Renal cortex interstitium (tissue), 11 donors: ENCODE data around the gene SCUBE2. TPM values are rescaled to one million over a fixed set of nuclear protein-coding genes. Genes with fewer than 3 reads are reported as not detected.

Experiments used
- DNase-seq, 11 donors: peaks; one replicate each; pipeline ENCODE4 v3.0.0-alpha.2; 2013; ENCODE audit warnings: low read depth in 9 of 11, low spot score in 4 of 11; ENCODE audit errors: extremely low read depth in 1 of 11
- polyA plus RNA-seq, 3 donors: library from polyadenylated mRNA; unstranded; fragments of 120-200 nt; gene quantifications; one replicate each; pipeline ENCODE4 v1.2.1, GENCODE V29; 2013; ENCODE audit not compliant: insufficient read length in 3 of 3

Gene SCUBE2
- polyA plus RNA-seq, 3 donors: 5.3 to 6.6 (median 6.3) TPM

DNA sequence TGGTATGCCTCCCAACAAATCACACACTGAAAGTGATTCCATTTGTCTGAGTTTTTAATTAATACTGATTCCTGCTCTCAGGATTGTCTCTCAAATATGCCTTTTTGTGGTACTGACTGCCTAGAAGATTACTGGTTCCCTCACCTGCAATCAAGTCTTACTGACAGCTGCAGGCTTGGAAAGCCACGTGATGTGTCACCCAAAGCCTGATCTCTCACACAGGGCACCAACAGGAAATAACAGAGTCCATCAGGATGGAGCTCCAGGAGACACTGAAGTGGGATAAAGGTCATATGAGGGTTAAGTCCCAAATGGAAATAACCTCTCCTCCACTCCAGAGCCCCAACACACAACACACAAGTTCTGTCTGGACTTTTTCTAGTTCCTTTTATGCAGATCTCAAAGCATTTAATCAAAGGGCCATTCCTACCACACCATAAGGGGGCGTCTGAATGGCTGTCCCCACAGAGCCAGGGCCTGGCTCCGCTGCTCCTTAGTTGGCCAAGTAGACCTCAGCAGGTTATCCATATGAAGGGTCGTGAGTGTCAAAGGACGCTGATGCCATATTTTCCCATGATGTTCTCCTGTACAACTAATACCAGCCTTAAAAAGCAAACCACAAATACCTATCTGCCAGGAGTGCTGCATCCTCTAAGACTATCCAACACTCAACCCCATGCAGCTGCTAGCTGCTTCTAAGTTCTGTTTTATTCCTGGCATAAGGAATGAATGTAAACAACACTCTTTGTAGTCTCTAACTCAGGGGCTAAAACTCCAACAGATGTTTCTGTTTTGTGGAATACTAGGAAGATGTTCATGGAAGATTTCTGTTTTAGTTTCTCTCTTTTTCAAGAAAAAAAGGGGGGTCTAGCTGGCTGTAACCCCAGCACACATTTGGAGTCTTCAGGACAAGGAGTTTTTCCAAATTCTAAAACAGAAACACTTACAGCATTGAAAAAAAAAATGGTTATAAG is 13.0 kb downstream of the SCUBE2 start:
- no peak for DNase-seq

DNA sequence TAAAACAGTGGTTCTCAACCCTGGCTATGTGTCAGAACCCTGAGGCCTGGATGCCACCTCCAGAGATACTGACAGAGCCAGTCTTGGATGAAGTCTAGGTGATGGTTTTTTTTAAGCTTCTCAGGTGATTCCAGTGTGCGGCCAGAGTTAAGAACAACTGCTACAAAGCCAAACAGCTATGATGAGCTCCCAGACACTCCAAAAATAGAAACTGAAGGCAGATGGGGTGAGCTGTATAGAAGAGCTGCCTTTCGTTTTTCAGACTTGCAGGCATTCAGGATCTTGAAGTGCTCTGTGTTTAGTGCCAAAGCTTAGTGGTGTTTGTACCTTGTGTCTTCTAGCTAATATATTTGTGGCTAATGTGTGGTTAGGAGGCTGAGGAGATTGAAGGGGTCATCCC is 14.2 kb downstream of the SCUBE2 start:
- DNase-seq: no peak

DNA sequence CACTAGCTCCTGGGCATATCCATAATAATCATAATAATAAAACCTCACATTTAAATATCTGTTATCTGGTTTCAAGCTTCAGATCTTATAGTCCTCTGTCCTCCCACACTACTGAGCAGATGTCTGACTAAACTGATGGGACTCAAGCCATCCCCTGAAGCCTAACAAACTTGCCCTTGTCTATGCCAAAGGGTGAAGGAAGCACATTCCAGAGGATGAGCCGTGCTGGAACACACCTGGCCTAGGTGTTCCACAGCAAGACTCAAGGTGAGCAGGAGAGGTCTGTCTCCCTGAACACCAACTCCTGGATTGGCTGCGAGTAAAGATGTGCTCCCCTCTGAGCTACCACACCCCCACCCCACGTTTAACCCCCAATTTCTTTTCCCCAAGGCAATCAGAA is 14.7 kb downstream of the SCUBE2 start:
- no peak for DNase-seq

- DNase-seq: no peak
Observed at GRCh38 chr11:9076046-9076445, 15.4 kb downstream of the SCUBE2 start.

- no peak for DNase-seq
Observed at GRCh38 chr11:9075556-9075955, 15.8 kb downstream of the SCUBE2 start.

- DNase-seq: no peak
Observed at GRCh38 chr11:9074338-9075029, 16.9 kb downstream of the SCUBE2 start.

- no peak for DNase-seq
Observed at GRCh38 chr11:9073466-9074225, 17.8 kb downstream of the SCUBE2 start.

DNA sequence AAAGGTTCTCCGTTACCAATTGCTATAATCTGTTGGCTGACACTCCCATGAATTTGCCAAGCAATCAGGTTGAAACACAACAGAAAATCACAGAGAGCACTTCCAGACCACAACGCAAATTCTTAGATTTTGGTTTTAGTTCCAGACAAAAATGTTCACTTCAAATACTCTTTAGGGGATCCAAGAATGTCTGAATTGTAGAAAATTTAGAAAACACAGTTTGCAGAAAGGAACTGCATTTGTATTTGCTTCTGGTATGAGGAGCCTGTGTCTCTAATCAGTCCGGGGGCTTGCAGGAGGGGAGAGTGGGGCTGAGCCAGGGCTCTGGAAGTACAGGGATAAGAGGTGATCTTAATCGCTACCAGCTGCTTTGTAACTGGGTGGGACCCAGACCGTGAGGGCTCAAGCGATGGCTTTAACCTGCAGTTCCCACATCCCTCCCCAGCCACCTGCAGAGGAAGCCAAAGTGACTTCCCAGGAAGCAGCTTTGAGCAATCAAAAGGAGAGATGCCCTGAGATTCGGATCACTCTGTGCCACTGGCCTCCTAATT is 18.7 kb downstream of the SCUBE2 start:
- no peak for DNase-seq

GRCh38 chr11:9071692-9072091 is 19.7 kb downstream of the SCUBE2 start:
- no peak for DNase-seq

- DNase-seq: no peak
Observed at GRCh38 chr11:9070749-9071491, 20.5 kb downstream of the SCUBE2 start.

DNA sequence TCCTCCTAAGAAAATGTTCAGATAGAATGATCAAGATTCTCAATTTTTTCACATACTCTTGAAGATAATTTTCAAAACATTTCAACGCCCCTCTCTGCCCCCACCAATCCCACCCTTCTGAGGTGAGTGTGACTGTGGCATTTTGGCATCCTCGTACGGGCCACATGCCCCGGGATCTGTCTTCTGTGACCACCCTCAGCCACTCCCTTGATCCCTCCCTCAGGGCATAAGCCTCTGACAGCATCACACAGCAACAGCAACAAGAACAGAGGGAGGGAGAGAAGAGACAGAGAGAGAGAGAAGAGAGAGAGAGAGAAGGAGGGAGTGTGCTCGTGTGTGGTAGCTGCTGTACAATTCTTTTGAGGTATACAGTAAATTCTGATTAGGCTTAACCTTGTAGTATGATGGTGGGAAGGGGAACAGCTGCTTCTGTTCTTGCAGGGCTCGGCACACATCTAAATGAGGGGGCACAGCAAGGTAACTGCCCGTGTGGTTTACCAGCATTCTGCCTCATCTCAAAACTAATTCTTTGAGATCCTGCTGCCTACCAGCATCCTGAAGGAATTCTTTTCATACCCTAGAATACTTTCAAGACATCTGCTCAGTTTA is 21.4 kb downstream of the SCUBE2 start:
- no peak for DNase-seq

DNA sequence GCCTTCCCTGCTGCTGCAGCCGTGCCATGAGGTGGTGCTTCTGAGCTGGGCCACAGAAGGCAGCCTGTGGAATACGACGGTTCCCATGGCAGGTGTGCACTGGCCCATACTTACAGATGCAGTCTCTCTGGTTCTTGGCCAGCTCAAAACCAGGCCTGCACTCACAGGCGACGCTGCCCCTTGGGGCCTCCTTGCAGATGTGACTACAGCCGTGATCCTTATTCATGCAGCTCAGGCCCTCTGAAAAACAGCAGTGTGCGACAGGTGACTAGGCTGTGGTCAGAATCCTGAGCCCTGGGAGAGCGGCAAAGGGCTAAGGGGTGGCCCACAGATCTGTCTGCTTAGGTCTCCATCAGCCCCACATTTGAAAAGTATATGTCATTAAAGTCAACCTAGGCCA is 22.1 kb downstream of the SCUBE2 start:
- no peak for DNase-seq

- no peak for DNase-seq
Observed at GRCh38 chr11:9066433-9066925, 24.9 kb downstream of the SCUBE2 start.

DNA sequence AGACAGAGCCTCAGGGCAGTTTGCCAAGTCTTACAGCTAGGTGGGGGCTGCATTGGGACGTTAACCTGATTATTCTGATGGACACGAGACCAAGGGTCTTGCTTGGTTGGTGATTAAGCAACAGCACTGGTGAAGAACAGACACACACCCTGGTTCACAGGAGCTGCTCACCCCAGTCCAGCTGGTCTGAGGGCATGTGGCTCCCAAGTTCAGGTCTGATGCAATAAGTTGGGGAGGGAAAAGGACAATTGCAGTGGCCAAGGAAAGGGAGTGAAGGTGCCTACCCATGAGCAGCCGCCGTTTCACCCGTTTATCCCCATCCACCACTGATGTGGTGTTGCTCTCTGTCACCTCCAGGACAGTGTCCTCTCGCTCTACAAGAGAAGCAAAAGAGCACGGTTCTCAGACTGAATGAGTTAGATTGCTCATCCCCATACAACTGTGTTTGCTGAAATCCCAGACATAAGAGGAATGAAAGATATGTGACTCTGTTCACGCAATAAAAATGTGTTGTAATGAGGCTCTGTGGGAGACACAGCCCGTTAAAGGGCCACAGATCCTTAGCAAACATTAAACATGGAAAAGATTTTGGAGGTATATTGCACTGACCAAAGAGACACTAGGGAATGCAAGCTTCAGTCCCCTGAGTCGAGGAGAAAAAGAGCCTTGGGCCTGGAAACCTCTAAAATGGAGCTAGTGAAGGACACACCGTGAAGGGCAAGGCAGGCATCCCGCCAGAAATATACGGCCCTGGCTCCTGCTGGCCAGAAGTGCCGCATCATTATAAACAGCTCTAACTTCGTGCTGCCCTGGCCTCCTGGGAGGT is 25.6 kb downstream of the SCUBE2 start:
- DNase-seq: no peak

DNA sequence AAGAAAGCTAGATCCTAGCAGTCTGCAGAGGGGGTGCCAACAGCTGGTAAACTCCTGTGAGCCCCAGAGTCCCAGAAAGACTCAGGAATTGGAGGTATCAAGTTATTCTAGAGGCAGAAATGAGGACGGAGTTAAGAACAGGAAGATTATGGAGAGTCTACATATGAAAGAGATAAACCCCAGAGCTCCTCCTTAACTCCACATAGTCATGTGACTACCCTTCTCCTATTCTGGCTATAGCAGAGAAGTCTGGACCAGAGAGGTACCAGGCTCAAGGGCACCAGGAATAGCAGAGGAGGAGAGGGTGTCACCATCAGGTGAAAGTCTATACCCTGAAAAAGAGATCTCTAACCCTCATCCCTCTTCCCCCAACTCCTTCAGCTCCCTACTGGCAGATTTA is 29.6 kb downstream of the SCUBE2 start:
- no peak for DNase-seq

DNA sequence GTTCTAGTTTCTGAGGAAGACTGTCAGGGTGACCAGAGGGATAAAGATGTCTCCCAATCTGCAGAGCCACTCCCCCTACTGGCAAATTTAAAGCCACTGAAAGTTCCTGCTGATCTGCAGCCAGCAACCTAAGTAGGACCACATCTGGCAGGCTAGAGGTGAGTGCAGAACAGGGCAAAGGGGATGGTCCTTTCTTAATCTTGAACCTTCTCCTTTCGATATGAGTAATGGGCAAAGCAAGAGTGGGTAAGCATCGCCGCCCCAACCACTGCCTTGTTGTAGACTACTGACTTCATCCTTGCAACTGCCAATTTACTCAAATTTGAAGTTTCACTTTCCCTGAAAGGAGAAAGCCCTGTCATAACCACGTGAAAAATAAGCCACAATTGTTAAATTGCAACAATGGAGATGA is 30.7 kb downstream of the SCUBE2 start:
- no peak for DNase-seq

- no peak for DNase-seq
Observed at GRCh38 chr11:9059406-9059805, 32.0 kb downstream of the SCUBE2 start.
